ENCODE results near the gene BIN1.
A peak's percentile ranks its signal among the peaks of the same experiment; 100 is the strongest.
"Not testable (repeated sequence)": the region's sequence is repeated elsewhere in the genome, so short reads cannot be mapped to it uniquely, and the experiment has no call there.

Gene BIN1

GRCh38 chr2:127046579-127046978 is 60.4 kb downstream of the BIN1 start:
- no peak for DNase-seq (ENCODE audit: low read depth)

GRCh38 chr2:127045792-127046501 is 61.0 kb downstream of the BIN1 start:
- DNase-seq (ENCODE audit: low read depth): no peak

- no peak for DNase-seq (ENCODE audit: low read depth)
Measured at GRCh38 chr2:127044977-127045661, 61.8 kb downstream of the BIN1 start.

- DNase-seq (ENCODE audit: low read depth): no peak
Measured at GRCh38 chr2:127044165-127044718, 62.7 kb downstream of the BIN1 start.

- no peak for DNase-seq (ENCODE audit: low read depth)
Measured at GRCh38 chr2:127043367-127044164, 63.4 kb downstream of the BIN1 start.

GRCh38 chr2:127041259-127041970 is 65.5 kb downstream of the BIN1 start:
- no peak for DNase-seq (ENCODE audit: low read depth)

- no peak for DNase-seq (ENCODE audit: low read depth)
Measured at GRCh38 chr2:127040169-127040568, 66.8 kb downstream of the BIN1 start.

GRCh38 chr2:127039387-127040031 is 67.4 kb downstream of the BIN1 start:
- no peak for DNase-seq (ENCODE audit: low read depth)

- DNase-seq (ENCODE audit: low read depth): no peak
Measured at GRCh38 chr2:127037476-127037875, 69.5 kb downstream of the BIN1 start.

- DNase-seq (ENCODE audit: low read depth): no peak
Measured at GRCh38 chr2:127034883-127035611, 71.9 kb downstream of the BIN1 start.

GRCh38 chr2:127034051-127034450 is 72.9 kb downstream of the BIN1 start:
- DNase-seq (ENCODE audit: low read depth): no peak

- peak; percentile 21 for DNase-seq (ENCODE audit: low read depth)
Measured at GRCh38 chr2:127032621-127033020, 74.3 kb downstream of the BIN1 start.

GRCh38 chr2:127029350-127030051 is 77.5 kb downstream of the BIN1 start:
- DNase-seq (ENCODE audit: low read depth): peak; percentile 65

GRCh38 chr2:127028745-127029144 is 78.2 kb downstream of the BIN1 start:
- not testable (repeated sequence) for DNase-seq (ENCODE audit: low read depth)

GRCh38 chr2:127027715-127028114 is 79.2 kb downstream of the BIN1 start:
- DNase-seq (ENCODE audit: low read depth): no peak

GRCh38 chr2:127025359-127026166 is 81.4 kb downstream of the BIN1 start:
- DNase-seq (ENCODE audit: low read depth): peak; percentile 96

GRCh38 chr2:127024769-127025358 is 82.1 kb downstream of the BIN1 start:
- peak; percentile 45 for DNase-seq (ENCODE audit: low read depth)

GRCh38 chr2:127023504-127023903 is 83.5 kb downstream of the BIN1 start:
- DNase-seq (ENCODE audit: low read depth): no peak

- no peak for DNase-seq (ENCODE audit: low read depth)
Measured at GRCh38 chr2:127022817-127023216, 84.1 kb downstream of the BIN1 start.
